GM19193 (cell line): ENCODE results near the gene POSTN.

Experiments
- POLR2A ChIP-seq: IDR thresholded peaks from 4 replicates; pipeline ENCODE4 v1.6.1; 2011; ENCODE audit not compliant: insufficient read depth, insufficient read length; ENCODE audit errors: extremely low read depth

Gene POSTN

DNA sequence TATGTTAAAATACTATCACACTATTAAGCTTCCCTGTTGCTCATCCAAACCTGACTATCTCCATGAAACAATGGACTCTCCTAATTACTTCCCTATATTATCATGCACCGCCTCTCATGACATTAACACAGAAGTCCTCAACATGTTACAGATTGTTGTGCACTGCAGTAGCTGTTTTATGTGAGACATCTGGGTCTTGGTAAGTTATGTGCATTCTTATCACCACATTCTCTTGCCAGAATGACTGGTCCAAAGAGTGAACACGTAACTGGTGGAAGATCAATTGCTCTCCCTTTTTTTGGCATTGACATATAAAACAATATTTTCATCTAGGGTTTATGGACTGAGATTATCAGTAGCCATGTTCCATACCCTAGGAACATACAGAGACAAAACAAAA lies 59.4 kb downstream of the POSTN start:
- no peak for TF ChIP-seq POLR2A

DNA sequence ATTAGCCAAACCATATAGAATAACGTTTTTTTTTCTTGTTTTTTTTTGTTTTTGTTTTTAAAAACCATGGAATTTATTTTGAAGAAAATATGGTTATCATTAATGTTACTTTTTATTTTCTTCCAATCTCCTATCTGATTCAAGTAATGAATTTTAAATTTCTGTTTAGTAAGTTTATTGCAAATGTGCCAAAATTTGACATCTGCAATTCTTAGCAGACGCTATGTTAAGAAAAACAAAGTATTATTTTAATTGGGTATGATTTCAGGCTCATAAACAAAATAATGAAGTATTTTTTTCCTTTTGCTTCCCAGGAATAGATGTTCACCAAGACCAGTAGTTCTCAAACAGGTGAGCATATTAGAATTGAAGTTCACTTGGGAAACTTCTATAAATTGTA lies 63.1 kb downstream of the POSTN start:
- no peak for TF ChIP-seq POLR2A

DNA sequence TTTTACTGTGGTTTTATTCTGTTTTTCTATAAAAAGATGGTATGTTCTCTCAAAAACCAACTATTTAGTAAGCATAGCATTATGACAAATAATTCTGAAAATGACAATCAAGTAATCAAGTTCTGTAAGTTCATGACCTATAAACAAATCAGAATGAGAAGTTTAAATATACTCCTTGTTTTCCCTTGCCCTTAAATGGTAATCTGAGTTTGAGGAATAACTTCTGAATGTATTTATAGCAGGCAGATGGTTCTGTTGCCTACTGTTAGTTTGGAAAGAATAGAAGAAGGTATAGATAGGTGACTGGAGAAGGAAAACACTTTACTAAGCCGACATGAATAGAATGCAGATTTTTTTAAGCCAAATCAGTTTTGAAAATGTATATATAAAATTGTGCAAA lies 63.9 kb downstream of the POSTN start:
- TF ChIP-seq POLR2A, result no peak

DNA sequence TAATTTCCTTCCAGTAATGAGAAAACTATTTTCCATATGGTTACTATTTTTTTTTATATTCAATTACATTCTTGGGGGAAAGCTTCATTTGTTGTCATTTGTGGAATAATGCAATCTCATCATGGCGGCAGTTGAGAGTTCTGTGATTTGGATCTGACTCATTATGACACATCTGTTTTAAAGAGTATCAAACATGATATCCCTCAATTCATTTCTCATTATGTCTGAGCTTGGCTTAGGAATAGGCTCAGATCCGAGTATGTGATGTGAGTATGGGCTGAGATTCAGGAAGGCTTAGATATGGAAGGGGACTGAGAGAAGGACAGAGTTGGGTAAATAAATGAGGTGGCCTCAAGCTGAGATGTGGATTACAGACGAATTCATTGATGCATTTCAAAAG lies 64.4 kb downstream of the POSTN start:
- TF ChIP-seq POLR2A, result no peak

DNA sequence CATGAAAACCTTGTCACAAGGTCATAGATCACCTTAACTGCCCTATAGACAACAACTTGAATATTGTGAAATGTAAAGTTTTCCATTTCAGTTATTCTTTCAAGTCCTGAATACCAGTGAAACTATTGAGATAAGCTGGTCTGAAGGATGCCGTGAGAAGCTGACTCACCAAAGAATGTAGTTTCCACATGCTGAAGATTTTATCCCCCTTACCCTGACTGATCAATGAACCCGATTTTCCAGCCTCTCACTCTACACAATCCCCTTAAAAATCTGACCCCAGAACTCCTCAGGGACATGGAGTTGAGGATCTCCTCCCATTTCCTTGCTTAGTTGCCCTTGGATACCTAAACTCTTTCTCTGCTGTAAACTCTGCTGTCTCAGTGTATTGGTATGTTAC lies 67.5 kb downstream of the POSTN start:
- no peak for TF ChIP-seq POLR2A

GRCh38 chr13:37529751-37530385 lies 68.7 kb downstream of the POSTN start:
- TF ChIP-seq POLR2A, result no peak

- no peak for TF ChIP-seq POLR2A
Measured at GRCh38 chr13:37526710-37527473, 71.7 kb downstream of the POSTN start.

GRCh38 chr13:37515226-37515625 lies 83.3 kb downstream of the POSTN start:
- TF ChIP-seq POLR2A, result no peak
